Activated CD4-positive, alpha-beta T cell treated with anti-CD3 and anti-CD28 coated beads, Interleukin-2, amount 10 ng/mL, durations not matched to agents 7 days and 5 days (primary cell): ENCODE data around the gene CDK9. TPM values are rescaled to one million over a fixed set of nuclear protein-coding genes. Genes with fewer than 3 reads are reported as not detected.

Experiments
- CTCF ChIA-PET: fragments of 350-600 bp; sonication (Branson Sonifier 250); formaldehyde crosslinking; loops from one replicate; lab custom pipeline; 2021; ENCODE audit warnings: antibody characterized with exemption; lab: Charles Lee
- POLR2A ChIA-PET: fragments of 350-600 bp; sonication (Branson Sonifier 250); formaldehyde crosslinking; loops from one replicate; lab custom pipeline; 2021; ENCODE audit warnings: antibody characterized with exemption; lab: Charles Lee
- DNase-seq: peaks from one replicate; pipeline ENCODE4 v3.0.0-alpha.2; 2020
- H3K27ac Mint-ChIP-seq: one replicate; pipeline ENCODE4 v1.8.0; 2021; ENCODE audit warnings: mild to moderate bottlenecking, moderate library complexity, mixed read lengths
- H3K27me3 Mint-ChIP-seq: one replicate; pipeline ENCODE4 v1.8.0; 2021; ENCODE audit warnings: mixed read lengths
- H3K36me3 Mint-ChIP-seq: one replicate; pipeline ENCODE4 v1.8.0; 2021; ENCODE audit warnings: low read depth, mixed read lengths
- H3K4me1 Mint-ChIP-seq: one replicate; pipeline ENCODE4 v1.8.0; 2021; ENCODE audit warnings: mixed read lengths
- H3K4me3 Mint-ChIP-seq: one replicate; pipeline ENCODE4 v1.8.0; 2021; ENCODE audit warnings: mild to moderate bottlenecking, moderate library complexity, mixed read lengths
- H3K9me3 Mint-ChIP-seq: one replicate; pipeline ENCODE4 v1.8.0; 2021; ENCODE audit warnings: mixed read lengths
- total RNA-seq, 2 experiments: library from RNA; stranded (reverse); gene quantifications; one replicate each; pipeline ENCODE4 v1.2.3, GENCODE V29; 2021

Gene CDK9
- total RNA-seq, 2 experiments from 2014 or later: 99.4 to 110 TPM

DNA sequence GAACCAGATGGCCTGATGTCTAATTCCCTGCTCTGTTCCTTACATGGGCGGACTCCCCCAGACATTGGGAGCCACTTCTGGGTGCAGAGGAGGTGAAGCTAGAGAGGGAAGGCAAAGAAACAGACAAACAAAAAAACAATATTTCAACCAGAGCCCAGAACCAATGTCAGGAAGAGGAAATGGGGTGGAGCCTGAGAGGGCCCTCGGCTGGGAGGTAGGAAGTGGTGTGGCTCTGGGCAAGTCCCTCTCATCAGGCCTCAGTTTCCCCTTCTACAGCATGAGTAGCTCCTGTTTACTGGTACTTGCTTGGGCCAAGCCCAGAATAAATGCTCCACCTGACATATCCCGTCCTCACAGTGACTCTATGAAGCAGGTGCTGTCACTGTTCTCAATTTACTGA is 18.4 kb upstream of the CDK9 start:
- Mint-ChIP-seq H3K4me1 (peaks cover 84% of the 10 kb centered on the region), H3K27me3 (no peaks in the 10 kb centered on the region), H3K9me3 (no peaks in the 10 kb centered on the region), H3K27ac (peak overlapping the region; percentile 83), H3K36me3 (peaks cover 79% of the 10 kb centered on the region), H3K4me3 (peak overlapping the region; percentile 37)
- POLR2A ChIA-PET: no interaction called here
- DNase-seq: peak; percentile 28
- CTCF ChIA-PET: interaction anchor here (0.5 to 3.0 kb wide), 10 partner anchors 9 to 208 kb away, joined by 3 to 13 read pairs (median 5); partner anchors contain the start of genes CDK9, SH2D3C and TOR2A

DNA sequence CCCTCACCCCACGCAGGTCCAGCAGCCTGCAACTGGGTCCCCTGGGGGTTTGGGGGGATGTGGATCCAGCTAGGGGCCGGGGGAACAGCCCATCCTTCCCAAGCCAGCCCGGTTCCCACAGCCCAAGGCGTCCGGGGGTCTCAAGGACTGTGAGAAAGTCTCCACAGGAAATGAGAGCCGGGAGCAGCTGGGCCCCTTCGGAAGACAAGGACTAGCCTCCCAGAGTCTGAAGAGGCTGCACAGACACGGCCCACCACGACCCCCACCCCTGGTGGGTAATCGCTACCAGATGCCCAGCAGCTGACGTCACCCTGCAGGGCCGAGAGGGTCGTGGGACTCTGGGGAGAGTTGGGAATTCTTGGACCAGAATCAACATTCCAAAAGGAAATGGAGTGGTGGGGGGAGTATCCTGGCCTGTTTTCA is 17.9 kb upstream of the CDK9 start:
- ChIA-PET POLR2A (no interaction called here), CTCF (interaction anchor here (0.5 to 3.0 kb wide), 7 partner anchors 9 to 102 kb away, joined by 3 to 13 read pairs (median 5); partner anchors contain the start of genes SH2D3C and TOR2A)
- DNase-seq: no peak
- no peak overlapping the region for H3K4me3 Mint-ChIP-seq
- peaks cover 84% of the 10 kb centered on the region for H3K4me1 Mint-ChIP-seq
- peak overlapping the region; percentile 77 for H3K27ac Mint-ChIP-seq
- H3K27me3 Mint-ChIP-seq: no peaks in the 10 kb centered on the region
- peaks cover 76% of the 10 kb centered on the region for H3K36me3 Mint-ChIP-seq
- no peaks in the 10 kb centered on the region for H3K9me3 Mint-ChIP-seq

- Mint-ChIP-seq H3K9me3 (no peaks in the 10 kb centered on the region), H3K36me3 (peaks cover 73% of the 10 kb centered on the region), H3K27ac (peak overlapping the region; percentile 77), H3K4me1 (peaks cover 84% of the 10 kb centered on the region), H3K27me3 (no peaks in the 10 kb centered on the region), H3K4me3 (peak overlapping the region; percentile 47)
- DNase-seq: no peak
- POLR2A ChIA-PET: no interaction called here
- CTCF ChIA-PET: interaction anchor here (0.5 to 0.7 kb wide), 4 partner anchors 11 to 347 kb away, joined by 3 read pairs; no protein-coding TSS in a partner anchor
Measured at GRCh38 chr9:127768698-127769097, 17.1 kb upstream of the CDK9 start.

DNA sequence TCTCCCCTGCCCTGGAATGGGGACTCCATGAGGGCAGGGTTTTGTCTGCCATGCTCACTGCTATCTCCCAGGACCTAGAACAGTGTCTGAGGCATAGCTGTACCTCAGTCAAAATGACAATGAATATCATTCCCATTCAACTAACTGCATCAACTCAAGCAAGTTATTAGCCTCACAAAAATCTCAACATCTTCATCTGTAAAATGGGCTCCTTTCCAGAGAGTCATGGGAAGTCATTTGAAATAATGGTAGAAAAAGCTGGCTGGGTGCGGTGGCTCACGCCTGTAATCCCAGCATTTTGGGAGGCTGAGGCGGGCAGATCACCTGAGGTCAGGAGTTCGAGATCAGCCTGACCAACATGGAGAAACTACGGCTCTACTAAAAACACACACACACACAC is 16.7 kb upstream of the CDK9 start:
- ChIA-PET POLR2A (no interaction called here), CTCF (interaction anchor here (0.6 to 1.3 kb wide), 3 partner anchors 24 to 147 kb away, joined by 3 to 4 read pairs (median 3); partner anchors contain the start of gene ST6GALNAC4)
- peak overlapping the region; percentile 77 for H3K27ac Mint-ChIP-seq
- peaks cover 87% of the 10 kb centered on the region for H3K4me1 Mint-ChIP-seq
- peaks cover 72% of the 10 kb centered on the region for H3K36me3 Mint-ChIP-seq
- H3K27me3 Mint-ChIP-seq: no peaks in the 10 kb centered on the region
- H3K9me3 Mint-ChIP-seq: no peaks in the 10 kb centered on the region
- peak overlapping the region; percentile 19 for H3K4me3 Mint-ChIP-seq
- no peak for DNase-seq

DNA sequence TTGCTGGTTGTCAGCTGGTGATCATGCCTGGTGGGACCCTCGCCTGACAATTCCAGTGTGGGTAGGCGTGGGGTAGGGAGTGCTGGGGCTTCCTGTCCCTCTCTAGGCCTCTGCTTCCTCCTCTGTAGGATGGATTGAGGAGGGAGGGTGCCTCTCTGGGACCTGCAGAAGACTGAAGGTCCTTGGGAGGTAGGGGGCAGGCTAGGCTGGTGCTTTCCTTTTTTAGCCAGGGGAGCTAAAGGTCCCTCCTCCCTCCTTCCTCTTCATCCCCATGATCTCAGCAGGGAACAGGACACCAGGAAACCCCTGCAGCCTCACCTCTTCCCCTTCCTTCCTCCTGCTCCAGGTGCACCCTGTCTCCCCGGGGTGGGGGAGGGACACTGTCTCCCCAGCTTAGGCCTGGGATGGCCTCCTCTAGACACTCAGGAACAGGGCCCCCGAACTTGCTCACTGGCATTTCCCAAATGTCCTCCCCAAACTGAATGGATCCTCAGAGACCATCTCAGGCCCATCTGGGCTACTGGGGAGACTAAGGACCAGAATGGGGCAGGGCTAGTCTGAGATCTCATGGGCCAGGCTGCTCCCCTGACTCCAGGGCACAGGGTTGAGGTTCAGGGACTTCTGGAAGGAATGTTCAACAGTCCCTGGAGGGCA is 15.8 kb upstream of the CDK9 start:
- Mint-ChIP-seq H3K4me1 (peaks cover 87% of the 10 kb centered on the region), H3K36me3 (peaks cover 74% of the 10 kb centered on the region)

GRCh38 chr9:127770583-127770904 is 15.3 kb upstream of the CDK9 start:
- Mint-ChIP-seq H3K36me3 (peaks cover 71% of the 10 kb centered on the region), H3K4me3 (peak overlapping the region; percentile 81), H3K27ac (peak overlapping the region; percentile 84), H3K9me3 (no peaks in the 10 kb centered on the region), H3K4me1 (peaks cover 85% of the 10 kb centered on the region), H3K27me3 (no peaks in the 10 kb centered on the region)
- CTCF ChIA-PET: interaction anchor here (0.6 to 3.7 kb wide), 13 partner anchors 9 to 181 kb away, joined by 3 to 25 read pairs (median 4); partner anchors contain the start of genes CDK9, ST6GALNAC4 and TOR2A
- POLR2A ChIA-PET: interaction anchor here (0.5 to 1.1 kb wide), 3 partner anchors 17 to 345 kb away, joined by 3 to 8 read pairs (median 3); no protein-coding TSS in a partner anchor
- no peak for DNase-seq

More for the DNA sequence above, 15.8 kb upstream of the CDK9 start:
- peak overlapping the region; percentile 81 for H3K4me3 Mint-ChIP-seq
- CTCF ChIA-PET: interaction anchor here (0.6 to 3.7 kb wide), 8 partner anchors 10 to 181 kb away, joined by 3 to 25 read pairs (median 5); partner anchors contain the start of genes CDK9, ST6GALNAC4 and TOR2A
- peak overlapping the region; percentile 84 for H3K27ac Mint-ChIP-seq
- DNase-seq: no peak
- H3K27me3 Mint-ChIP-seq: no peaks in the 10 kb centered on the region
- POLR2A ChIA-PET: interaction anchor here (0.5 to 1.1 kb wide), 2 partner anchors 18 to 155 kb away, joined by 3 to 8 read pairs; no protein-coding TSS in a partner anchor
- H3K9me3 Mint-ChIP-seq: no peaks in the 10 kb centered on the region

DNA sequence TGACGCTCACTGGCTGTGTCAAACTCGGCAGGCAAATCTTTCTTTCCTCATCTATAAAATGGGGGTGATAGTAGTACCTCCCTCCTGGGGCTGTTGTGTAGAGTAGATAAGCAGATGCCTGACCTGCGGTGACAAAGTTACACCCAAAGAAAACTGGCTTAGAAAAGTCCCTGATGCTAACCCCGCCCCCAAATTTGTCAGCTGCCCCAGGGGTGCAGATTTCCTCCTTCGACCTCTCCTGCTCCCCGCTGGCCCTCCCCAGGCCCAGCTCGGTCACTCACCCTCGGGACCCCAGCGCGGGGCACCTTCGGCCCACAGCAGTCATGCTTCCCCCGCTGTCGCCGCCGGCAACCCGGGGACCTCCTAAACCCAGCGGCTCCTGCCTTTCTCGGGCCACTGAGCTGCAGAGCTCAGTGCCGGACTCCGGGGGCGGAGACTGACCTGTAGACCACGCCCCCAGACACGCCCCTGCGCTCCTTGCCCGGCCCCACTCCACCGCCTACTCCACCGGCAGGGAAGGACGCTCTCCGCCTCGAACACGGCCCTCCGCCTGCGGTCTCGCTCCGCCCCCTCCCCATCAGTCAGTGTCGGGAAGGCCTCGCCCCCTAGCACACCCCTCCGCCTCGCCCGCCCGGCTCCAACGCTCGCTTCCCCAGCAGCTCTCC is 14.8 kb upstream of the CDK9 start:
- Mint-ChIP-seq H3K9me3 (no peaks in the 10 kb centered on the region), H3K27me3 (no peaks in the 10 kb centered on the region), H3K4me3 (peak overlapping the region; percentile 81), H3K27ac (peak overlapping the region; percentile 84), H3K4me1 (peaks cover 82% of the 10 kb centered on the region), H3K36me3 (peaks cover 68% of the 10 kb centered on the region)
- ChIA-PET POLR2A (interaction anchor here (0.5 to 0.8 kb wide), 3 partner anchors 145 to 345 kb away, joined by 3 read pairs; no protein-coding TSS in a partner anchor), CTCF (interaction anchor here (0.6 to 3.7 kb wide), 14 partner anchors 9 to 182 kb away, joined by 3 to 25 read pairs (median 4); partner anchors contain the start of genes CDK9 and TOR2A)
- DNase-seq: peak; percentile 96

DNA sequence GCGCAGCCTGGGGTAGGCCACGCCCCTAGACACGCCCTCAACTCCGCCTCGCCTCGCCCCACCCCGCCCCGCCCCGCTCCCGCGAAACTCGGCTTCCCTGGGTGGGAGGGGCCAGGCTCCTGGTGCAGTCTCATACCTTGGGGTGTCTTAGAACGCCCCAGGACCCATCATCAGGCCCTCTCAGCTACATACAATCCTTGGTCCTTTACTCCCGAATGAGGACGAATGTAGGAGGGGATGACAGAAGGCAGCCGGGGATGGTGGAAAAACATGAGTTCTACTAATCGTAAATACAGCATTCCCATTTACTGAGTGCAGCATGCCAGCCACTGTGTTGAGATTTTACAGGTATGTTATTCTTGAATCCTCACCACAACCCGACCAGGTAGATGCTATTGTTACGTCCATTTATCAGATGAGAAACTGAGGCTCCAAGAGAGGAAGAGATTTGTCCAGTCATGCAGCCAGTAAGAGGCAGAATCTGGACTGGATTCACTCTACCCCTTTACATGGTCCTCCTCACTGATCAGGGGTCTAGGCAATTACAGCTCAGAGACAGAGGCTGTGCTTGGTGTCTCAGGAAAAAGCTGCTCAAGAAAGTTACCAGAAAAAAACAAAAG is 14.2 kb upstream of the CDK9 start:
- CTCF ChIA-PET: interaction anchor here (0.9 to 3.7 kb wide), 11 partner anchors 13 to 172 kb away, joined by 3 to 25 read pairs (median 4); partner anchors contain the start of genes CDK9 and TOR2A
- H3K36me3 Mint-ChIP-seq: peaks cover 67% of the 10 kb centered on the region
- DNase-seq: no peak

GRCh38 chr9:127772603-127773002 is 13.2 kb upstream of the CDK9 start:
- H3K9me3 Mint-ChIP-seq: no peaks in the 10 kb centered on the region
- POLR2A ChIA-PET: no interaction called here
- H3K27ac Mint-ChIP-seq: peak overlapping the region; percentile 68
- peaks cover 66% of the 10 kb centered on the region for H3K36me3 Mint-ChIP-seq
- CTCF ChIA-PET: interaction anchor here (2.4 to 3.7 kb wide), 3 partner anchors 12 to 97 kb away, joined by 6 to 25 read pairs (median 10); partner anchors contain the start of gene TOR2A
- peaks cover 74% of the 10 kb centered on the region for H3K4me1 Mint-ChIP-seq
- no peak overlapping the region for H3K4me3 Mint-ChIP-seq
- H3K27me3 Mint-ChIP-seq: no peaks in the 10 kb centered on the region
- DNase-seq: no peak

More for the DNA sequence above, 14.2 kb upstream of the CDK9 start:
- H3K27ac Mint-ChIP-seq: peak overlapping the region; percentile 84
- peaks cover 82% of the 10 kb centered on the region for H3K4me1 Mint-ChIP-seq
- POLR2A ChIA-PET: interaction anchor here (0.8 kb wide), 1 partner anchor 144 kb away, joined by 3 read pairs; no protein-coding TSS in a partner anchor
- no peaks in the 10 kb centered on the region for H3K9me3 Mint-ChIP-seq
- H3K4me3 Mint-ChIP-seq: peak overlapping the region; percentile 81
- no peaks in the 10 kb centered on the region for H3K27me3 Mint-ChIP-seq

GRCh38 chr9:127773272-127773671 is 12.6 kb upstream of the CDK9 start:
- CTCF ChIA-PET: interaction anchor here (2.4 to 3.7 kb wide), 3 partner anchors 11 to 97 kb away, joined by 6 to 25 read pairs (median 10); partner anchors contain the start of gene TOR2A
- Mint-ChIP-seq H3K4me1 (peaks cover 69% of the 10 kb centered on the region), H3K27me3 (no peaks in the 10 kb centered on the region), H3K27ac (peak overlapping the region; percentile 36), H3K9me3 (no peaks in the 10 kb centered on the region), H3K36me3 (peaks cover 65% of the 10 kb centered on the region), H3K4me3 (no peak overlapping the region)
- no peak for DNase-seq
- POLR2A ChIA-PET: no interaction called here

- peaks cover 66% of the 10 kb centered on the region for H3K4me1 Mint-ChIP-seq
- no peak for DNase-seq
- ChIA-PET CTCF (interaction anchor here (0.6 to 2.4 kb wide), 2 partner anchors 10 to 15 kb away, joined by 3 to 6 read pairs; no protein-coding TSS in a partner anchor), POLR2A (no interaction called here)
- no peaks in the 10 kb centered on the region for H3K27me3 Mint-ChIP-seq
- no peaks in the 10 kb centered on the region for H3K9me3 Mint-ChIP-seq
- H3K27ac Mint-ChIP-seq: peak overlapping the region; percentile 13
- H3K36me3 Mint-ChIP-seq: peaks cover 62% of the 10 kb centered on the region
- H3K4me3 Mint-ChIP-seq: peak overlapping the region; percentile 34
Measured at GRCh38 chr9:127773981-127774380, 11.9 kb upstream of the CDK9 start.
